Spleen (tissue), 11 donors: ENCODE measurements around the gene PSMA6. TPM values are rescaled to one million over a fixed set of nuclear protein-coding genes. Genes with fewer than 3 reads are reported as not detected.

Experiments
- DNase-seq: peaks from one replicate; pipeline ENCODE4 v3.0.0-alpha.2; 2020
- H3K27ac ChIP-seq, 8 donors: fragments of 200-600 bp; sonication (generic) in 7 of 8; 1 replicate in 4 of 8; 2 replicates in 4 of 8; pipeline versions ENCODE4 v1.5.0 to v1.8.0; 2016 to 2021; ENCODE audit warnings: inconsistent platforms in 4 of 8, mild to moderate bottlenecking in 4 of 8, moderate library complexity in 1 of 8
- H3K27me3 ChIP-seq, 7 donors: fragments of 200-600 bp; sonication (generic) in 6 of 7; replicated peaks in 1 of 7; 1 replicate in 4 of 7; 2 replicates in 3 of 7; pipeline versions ENCODE4 v1.5.0 to v1.8.0; 2016 to 2021; ENCODE audit warnings: inconsistent platforms in 3 of 7, mild to moderate bottlenecking in 1 of 7
- H3K36me3 ChIP-seq, 6 donors: fragments of 200-600 bp; sonication (generic) in 5 of 6; 1 replicate in 4 of 6; 2 replicates in 2 of 6; pipeline versions ENCODE4 v1.5.0 to v1.8.0; 2016 to 2021; ENCODE audit warnings: inconsistent platforms in 2 of 6
- H3K4me1 ChIP-seq, 6 donors: fragments of 200-600 bp; sonication (generic) in 5 of 6; 1 replicate in 3 of 6; 2 replicates in 3 of 6; pipeline versions ENCODE4 v1.5.0 to v1.8.0; 2016 to 2021; ENCODE audit warnings: inconsistent platforms in 3 of 6
- H3K4me3 ChIP-seq, 8 donors: fragments of 200-600 bp; sonication (generic) in 7 of 8; 1 replicate in 4 of 8; 2 replicates in 4 of 8; pipeline versions ENCODE4 v1.5.0 to v1.8.0; 2016 to 2021; ENCODE audit warnings: inconsistent platforms in 4 of 8, mild to moderate bottlenecking in 4 of 8, moderate library complexity in 2 of 8
- H3K9me3 ChIP-seq, 8 donors: fragments of 200-600 bp; sonication (generic) in 7 of 8; 1 replicate in 4 of 8; 2 replicates in 4 of 8; pipeline versions ENCODE4 v1.5.0 to v1.8.0; 2016 to 2021; ENCODE audit warnings: inconsistent platforms in 4 of 8
- CTCF ChIP-seq, 11 experiments: fragments of 200-600 bp in 7 of 11; fragments of 450-650 bp in 4 of 11; sonication (generic) in 4 of 11; IDR thresholded peaks in 8 of 11; conservative IDR thresholded peaks in 3 of 11; 1 replicate in 7 of 11; 2 replicates in 4 of 11; pipeline versions ENCODE4 v1.4.0 to v1.8.0; 2016 to 2021; ENCODE audit warnings: antibody characterized with exemption in 11 of 11, inconsistent platforms in 4 of 11, mild to moderate bottlenecking in 1 of 11
- POLR2A ChIP-seq, 3 donors: fragments of 450-650 bp; IDR thresholded peaks; one replicate each; pipeline ENCODE4 v1.5.1; 2017; ENCODE audit warnings: antibody characterized with exemption in 3 of 3, mild to moderate bottlenecking in 1 of 3
- POLR2AphosphoS5 ChIP-seq, 3 donors: sonication (generic); formaldehyde crosslinking; IDR thresholded peaks; one replicate each; pipeline ENCODE4 v1.5.1; 2017; ENCODE audit warnings: antibody characterized with exemption in 3 of 3
- WGBS, 5 donors: extraction: QIAGEN DNeasy Blood & Tissue Kit in 3 of 5; methylation state at CpG; one replicate each; pipeline versions ENCODE4 v1.1.5 to v1.1.7; 2013 to 2018; 5-methylcytosine and 5-hydroxymethylcytosine counted together
- intact Hi-C: fragments of 100-400 bp; cut with DNase I; formaldehyde crosslinking; loops from one replicate; pipeline ENCODE4 v1.15.0; 2023; ENCODE audit warnings: low total_unique reads
- polyA plus RNA-seq, 3 donors: library from polyadenylated mRNA; stranded (reverse); fragments of 200-250 nt; gene quantifications; one replicate each; pipeline ENCODE4 v1.2.1, GENCODE V29; 2013
- total RNA-seq, 7 donors: library from RNA; depleted of rRNA in 3 of 7; stranded (reverse); fragments of >200 nt in 3 of 7; fragmentation: NEBNext Ultra II Directional in 4 of 7; extraction: Animal tissue kit (Norgen Biotek cat#: 25700) in 4 of 7; gene quantifications; one replicate each; pipeline versions ENCODE4 v1.1.0 to v1.2.1, GENCODE V29; 2016 to 2021
- donor health status: healthy with polysubstance abuse.
- donor health status: DM: no; HTN: no; CAD: no; lungs with moderate emphysema.
- donor health status: DM: no; HTN: no; CAD: no.
- donor health status: Bipolar disorder and iron deficiency.
- donor health status: healthy.
- donor health status: DM: no; HTN: no; CAD: no.
- donor health status: DM: yes; HTN: yes; CAD: no.

Gene PSMA6
- total and polyA plus RNA-seq, 10 donors, result 108 to 185 (median 131) TPM

DNA sequence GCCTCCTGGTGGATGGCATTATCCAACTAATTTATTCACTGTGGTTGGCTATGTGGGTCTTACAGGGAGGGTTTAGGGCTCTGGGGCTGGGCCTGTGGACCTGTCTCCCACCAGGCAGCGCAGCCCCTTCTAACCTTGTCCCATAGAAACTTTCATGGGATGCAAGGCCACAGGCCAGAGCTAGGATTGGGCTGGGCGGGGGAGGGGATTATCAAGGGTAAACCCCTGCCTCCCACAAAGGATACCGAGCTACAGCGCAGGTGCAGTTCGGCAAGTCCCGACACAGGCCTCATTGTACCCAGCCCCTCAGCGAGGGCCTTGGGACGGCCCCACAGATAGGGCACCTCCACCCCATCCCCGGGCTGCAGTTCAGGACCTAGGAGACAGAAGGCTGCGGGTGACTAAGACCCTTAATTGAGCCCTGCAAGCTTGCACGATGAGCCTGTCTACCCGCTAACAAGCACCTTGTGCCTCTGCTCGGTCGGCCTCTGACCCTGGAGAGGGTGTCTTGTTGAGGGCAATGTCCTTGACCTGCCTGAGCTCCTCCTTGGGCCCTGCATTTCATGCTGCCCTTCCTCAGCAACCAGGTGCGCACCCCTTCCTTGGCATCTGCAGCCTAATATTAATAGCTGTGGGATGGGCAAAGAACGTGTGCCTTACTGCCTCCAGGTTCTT lies 46.7 kb downstream of the PSMA6 start:
- TF ChIP-seq POLR2A (IDR thresholded peaks at IDR 0.05) (no peak), CTCF (IDR thresholded peaks at IDR 0.05 in 8 of 11, conservative IDR thresholded peaks at IDR 0.05 in 3 of 11) (no peak), POLR2AphosphoS5 (IDR thresholded peaks at IDR 0.05) (no peak)
- Histone ChIP-seq H3K4me3 (no peak overlapping the region), H3K27ac (peak overlapping the region in 7 of 8 donors; percentile 81 to 95 (median 90)), H3K36me3 (no peaks in the 10 kb centered on the region), H3K9me3 (no peaks in the 10 kb centered on the region), H3K4me1 (peaks cover 62 to 100% (median 93%) of the 10 kb centered on the region in 6 donors), H3K27me3 (no peaks in the 10 kb centered on the region)
- no peak for DNase-seq
- WGBS, 5 donors, result 78 to 92% (median 86%) methylated on average over 9 to 16 of the region's 16 CpGs
- intact Hi-C loops, result loop anchor here (10.0 kb wide), 1 partner anchor 66 kb away; the partner anchor contains the start of gene NFKBIA

- H3K36me3 ChIP-seq, result no peaks in the 10 kb centered on the region
- 14 to 22% (median 15%) methylated on average over 10 to 12 of the region's 12 CpGs for WGBS, 5 donors
- peak overlapping the region; percentile 48 to 95 (median 89) for H3K27ac ChIP-seq
- DNase-seq, result peak; percentile 88
- TF ChIP-seq POLR2A (IDR thresholded peaks at IDR 0.05) (no peak), POLR2AphosphoS5 (IDR thresholded peaks at IDR 0.05) (peak; percentile 37 to 67 (median 58)), CTCF (IDR thresholded peaks at IDR 0.05 in 8 of 11, conservative IDR thresholded peaks at IDR 0.05 in 3 of 11) (no peak)
- H3K9me3 ChIP-seq, result no peaks in the 10 kb centered on the region
- H3K4me1 ChIP-seq, result peaks cover 62 to 100% (median 88%) of the 10 kb centered on the region in 6 donors
- intact Hi-C loops, result loop anchor here (10.0 kb wide), 1 partner anchor 65 kb away; the partner anchor contains the start of gene NFKBIA
- peak overlapping the region in 1 of 8 donors; percentile 30 for H3K4me3 ChIP-seq
- H3K27me3 ChIP-seq, result no peaks in the 10 kb centered on the region
These were observed 47.7 kb downstream of the PSMA6 start for GRCh38 chr14:35339761-35340406.

GRCh38 chr14:35340616-35341453 lies 48.7 kb downstream of the PSMA6 start:
- WGBS, 5 donors, result 75 to 88% (median 80%) methylated on average over 12 to 14 of the region's 14 CpGs
- no peak for TF ChIP-seq POLR2A (IDR thresholded peaks at IDR 0.05)
- TF ChIP-seq CTCF (IDR thresholded peaks at IDR 0.05 in 8 of 11, conservative IDR thresholded peaks at IDR 0.05 in 3 of 11), result no peak
- no peak for TF ChIP-seq POLR2AphosphoS5 (IDR thresholded peaks at IDR 0.05)
- H3K9me3 ChIP-seq, result no peaks in the 10 kb centered on the region
- peak overlapping the region; percentile 81 to 95 (median 89) for H3K27ac ChIP-seq
- no peaks in the 10 kb centered on the region for H3K36me3 ChIP-seq
- H3K4me1 ChIP-seq, result peaks cover 56 to 98% (median 79%) of the 10 kb centered on the region in 6 donors
- DNase-seq, result no peak
- H3K27me3 ChIP-seq, result no peaks in the 10 kb centered on the region
- peak overlapping the region in 1 of 8 donors; percentile 23 for H3K4me3 ChIP-seq
- intact Hi-C loops, result no loop called here
